Testis (tissue), 2 donors: ENCODE data around the gene GDPD5.

Experiments used
- POLR2A ChIP-seq: fragments of 450-650 bp; IDR thresholded peaks from one replicate; pipeline ENCODE4 v1.6.1; 2017; ENCODE audit warnings: antibody characterized with exemption, mild to moderate bottlenecking, moderate library complexity
- TF ChIP-seq, protein P1 (sequence below), 3 experiments: fragments of 450-650 bp in 2 of 3; fragments of 200-600 bp in 1 of 3; sonication (generic) in 1 of 3; IDR thresholded peaks; one replicate each; pipeline ENCODE4 v1.5.1; 2016 to 2019; ENCODE audit warnings: antibody characterized with exemption in 3 of 3, mild to moderate bottlenecking in 2 of 3, moderate library complexity in 1 of 3

DNA sequence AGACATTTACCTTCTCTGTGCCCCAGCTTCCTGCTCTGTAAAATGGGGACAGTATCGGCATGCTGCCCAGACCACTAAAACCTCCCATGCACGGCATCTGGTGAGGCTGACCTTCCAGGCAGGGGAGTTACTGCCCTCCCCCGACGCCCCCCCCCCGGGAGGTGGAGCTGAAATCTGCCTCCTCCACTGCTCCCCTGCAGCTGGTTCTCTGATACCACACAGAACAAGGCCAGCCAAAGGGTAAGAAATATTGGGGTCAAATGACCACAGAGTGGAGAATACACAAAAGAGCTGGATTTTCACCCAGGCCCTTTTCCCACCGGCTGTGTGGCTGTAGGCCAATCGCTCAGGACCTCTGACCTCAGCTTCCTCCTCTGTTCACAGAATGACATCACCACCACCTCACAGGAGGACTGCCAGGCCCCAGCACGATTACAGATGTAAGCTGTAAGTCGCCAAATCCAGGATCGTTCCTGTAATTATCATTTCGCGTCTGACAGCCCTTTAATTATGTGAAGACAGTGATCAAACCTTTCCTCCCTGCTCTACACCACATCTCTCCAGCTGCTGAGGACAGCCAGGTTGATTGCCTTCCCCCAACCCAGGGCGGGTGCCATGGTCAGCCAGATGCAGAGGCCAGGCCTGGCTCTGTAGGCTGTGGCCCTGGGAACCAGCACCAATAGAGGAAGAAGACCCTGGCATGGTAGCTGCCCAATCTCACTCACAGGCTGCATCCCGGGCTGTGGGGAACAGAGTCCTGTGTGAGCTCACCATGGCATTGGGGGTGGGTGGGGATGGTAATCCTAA is 57.0 kb downstream of the GDPD5 start:
- TF ChIP-seq, protein P1, sequence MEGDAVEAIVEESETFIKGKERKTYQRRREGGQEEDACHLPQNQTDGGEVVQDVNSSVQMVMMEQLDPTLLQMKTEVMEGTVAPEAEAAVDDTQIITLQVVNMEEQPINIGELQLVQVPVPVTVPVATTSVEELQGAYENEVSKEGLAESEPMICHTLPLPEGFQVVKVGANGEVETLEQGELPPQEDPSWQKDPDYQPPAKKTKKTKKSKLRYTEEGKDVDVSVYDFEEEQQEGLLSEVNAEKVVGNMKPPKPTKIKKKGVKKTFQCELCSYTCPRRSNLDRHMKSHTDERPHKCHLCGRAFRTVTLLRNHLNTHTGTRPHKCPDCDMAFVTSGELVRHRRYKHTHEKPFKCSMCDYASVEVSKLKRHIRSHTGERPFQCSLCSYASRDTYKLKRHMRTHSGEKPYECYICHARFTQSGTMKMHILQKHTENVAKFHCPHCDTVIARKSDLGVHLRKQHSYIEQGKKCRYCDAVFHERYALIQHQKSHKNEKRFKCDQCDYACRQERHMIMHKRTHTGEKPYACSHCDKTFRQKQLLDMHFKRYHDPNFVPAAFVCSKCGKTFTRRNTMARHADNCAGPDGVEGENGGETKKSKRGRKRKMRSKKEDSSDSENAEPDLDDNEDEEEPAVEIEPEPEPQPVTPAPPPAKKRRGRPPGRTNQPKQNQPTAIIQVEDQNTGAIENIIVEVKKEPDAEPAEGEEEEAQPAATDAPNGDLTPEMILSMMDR (IDR thresholded peaks at IDR 0.05), result no peak
- no peak for TF ChIP-seq POLR2A
